ENCODE data around the gene MPC1L.
"Not testable (repeated sequence)": the region's sequence is repeated elsewhere in the genome, so short reads cannot be mapped to it uniquely, and the experiment has no call there.

MPC1L gene

DNA sequence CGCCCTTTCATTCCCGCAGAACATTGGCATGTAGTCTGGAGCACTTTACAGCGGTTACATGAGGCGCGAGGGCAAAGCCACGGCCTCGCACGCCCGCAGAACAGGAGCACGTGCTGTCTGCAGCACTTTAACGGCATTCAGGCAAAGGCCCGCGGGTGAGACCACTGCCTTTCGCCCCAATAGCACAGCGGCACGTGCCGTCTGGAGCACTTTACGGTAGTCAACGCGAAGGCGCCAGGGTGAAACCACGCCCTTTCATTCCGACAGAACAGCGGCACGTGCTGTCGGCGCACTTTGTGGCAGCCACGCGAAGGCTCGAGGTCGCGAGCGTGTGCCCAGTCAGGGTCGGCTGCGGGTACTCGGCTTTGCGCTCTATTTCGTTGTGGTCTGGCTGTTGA lies at the start of gene MPC1L:
Gene MPC1L (plus strand): TSS at position 290 of the 398 bp plus-strand sequence. CDS start 138 bp downstream, outside the sequence.
- DNase-seq (ENCODE audit: low spot score) = no peak

DNA sequence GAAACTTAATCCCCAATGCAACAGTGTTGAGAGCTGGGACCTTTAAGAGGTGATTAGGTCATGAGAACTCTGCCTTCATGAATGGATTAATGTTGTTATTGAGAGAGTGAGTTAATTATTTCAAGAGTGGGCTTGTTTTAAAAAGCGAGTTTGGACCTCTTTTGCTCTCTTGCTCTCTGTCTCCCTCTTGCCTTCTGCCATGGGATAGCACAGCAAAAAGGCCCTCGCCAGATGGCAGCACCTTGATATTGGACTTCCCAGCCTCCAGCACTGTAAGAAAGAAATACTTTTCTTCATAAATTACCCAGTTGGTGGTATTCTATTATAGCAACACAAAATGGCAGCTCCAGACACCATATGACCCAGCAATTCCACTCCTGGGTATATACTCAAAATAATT lies 49.5 kb upstream of the MPC1L start:
- no peak for DNase-seq (ENCODE audit: low spot score)

DNA sequence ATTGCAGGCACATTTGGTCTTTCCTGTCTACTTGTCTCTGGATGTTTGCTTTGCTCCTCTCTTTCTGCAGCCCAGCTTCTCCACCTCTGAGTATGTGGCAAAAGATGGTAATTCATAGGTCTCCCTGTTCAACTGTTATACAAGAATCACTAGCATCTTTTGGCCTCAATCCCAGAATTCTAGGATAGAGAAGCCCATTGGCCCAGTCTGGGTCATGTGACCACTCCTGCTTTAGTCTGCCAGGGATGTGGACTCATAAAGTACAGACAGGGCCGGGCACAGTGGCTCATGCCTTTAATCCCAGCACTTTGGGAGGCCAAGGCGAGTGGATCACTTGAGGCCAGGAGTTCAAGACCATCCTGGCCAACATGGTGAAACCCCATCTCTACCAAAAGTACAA lies 47.8 kb upstream of the MPC1L start:
- DNase-seq (ENCODE audit: low spot score) = not testable (repeated sequence)

DNA sequence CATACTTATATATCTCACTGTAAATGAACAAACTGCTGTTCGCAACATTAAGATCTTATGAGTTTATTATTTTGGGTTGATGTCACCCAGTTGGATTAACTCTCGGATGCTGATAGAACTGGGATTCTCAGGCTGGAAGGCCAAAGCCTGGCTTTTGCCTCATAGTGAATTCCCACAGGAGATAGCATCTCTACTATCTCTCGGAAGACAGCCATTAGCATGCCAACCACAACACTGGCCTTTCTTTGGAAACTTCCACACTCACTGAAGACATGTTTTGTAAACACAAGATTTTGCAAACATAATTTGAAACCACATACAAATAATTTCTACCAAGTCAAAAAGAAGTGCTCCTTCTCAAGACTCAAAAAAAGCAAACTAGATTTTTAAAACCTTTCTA lies 46.9 kb upstream of the MPC1L start:
- no peak for DNase-seq (ENCODE audit: low spot score)

DNA sequence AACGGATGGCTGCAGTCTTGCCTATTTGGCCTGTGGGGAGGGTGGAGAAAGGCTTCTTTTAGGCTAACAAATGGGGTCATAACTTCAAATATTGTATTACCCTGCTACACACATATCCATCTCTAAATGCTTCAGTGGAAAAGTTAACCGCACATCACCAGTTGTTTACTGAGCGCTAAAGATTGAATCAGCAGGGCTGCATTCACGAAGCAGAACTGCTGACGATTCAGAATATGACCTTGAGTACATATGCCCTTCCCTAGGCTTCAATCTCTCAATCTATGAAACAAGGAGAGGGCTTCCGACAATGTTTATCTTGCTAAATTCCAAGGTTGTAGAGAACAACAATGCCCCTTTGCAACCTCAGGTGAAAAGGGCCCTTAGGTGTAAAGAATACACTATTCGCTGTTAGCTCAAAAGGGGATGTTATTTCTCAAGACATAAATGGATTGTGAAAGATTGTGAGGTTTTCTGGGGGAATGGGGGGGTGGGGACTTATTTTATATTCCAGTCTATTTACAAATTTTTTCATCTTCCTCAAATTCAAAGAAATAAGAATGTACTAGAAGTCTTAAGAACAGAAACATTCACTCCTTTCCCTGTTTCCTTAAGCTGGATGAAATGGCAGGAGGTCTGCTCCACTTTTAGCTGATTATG lies 45.1 kb upstream of the MPC1L start:
- no peak for DNase-seq (ENCODE audit: low spot score)

DNA sequence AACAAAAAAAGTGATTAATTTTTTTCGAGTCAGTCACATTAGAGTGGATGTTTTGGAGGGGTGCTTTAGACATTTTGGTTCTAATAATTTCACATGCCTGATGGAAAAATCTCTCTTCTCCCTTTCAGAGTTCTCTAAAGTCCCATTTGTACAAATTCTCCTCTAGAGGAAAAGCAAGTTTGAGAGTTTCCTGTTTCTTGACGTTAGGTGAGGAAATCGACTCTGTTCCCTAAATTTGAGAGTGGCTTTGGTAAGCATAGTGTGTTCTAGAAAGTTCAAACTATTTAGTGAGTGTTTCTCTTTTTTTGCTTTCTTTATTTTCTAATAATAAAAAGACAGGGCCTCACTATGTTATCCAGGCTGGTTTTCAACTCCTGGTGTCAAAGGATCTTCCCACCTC lies 44.1 kb upstream of the MPC1L start:
- DNase-seq (ENCODE audit: low spot score) = no peak

DNA sequence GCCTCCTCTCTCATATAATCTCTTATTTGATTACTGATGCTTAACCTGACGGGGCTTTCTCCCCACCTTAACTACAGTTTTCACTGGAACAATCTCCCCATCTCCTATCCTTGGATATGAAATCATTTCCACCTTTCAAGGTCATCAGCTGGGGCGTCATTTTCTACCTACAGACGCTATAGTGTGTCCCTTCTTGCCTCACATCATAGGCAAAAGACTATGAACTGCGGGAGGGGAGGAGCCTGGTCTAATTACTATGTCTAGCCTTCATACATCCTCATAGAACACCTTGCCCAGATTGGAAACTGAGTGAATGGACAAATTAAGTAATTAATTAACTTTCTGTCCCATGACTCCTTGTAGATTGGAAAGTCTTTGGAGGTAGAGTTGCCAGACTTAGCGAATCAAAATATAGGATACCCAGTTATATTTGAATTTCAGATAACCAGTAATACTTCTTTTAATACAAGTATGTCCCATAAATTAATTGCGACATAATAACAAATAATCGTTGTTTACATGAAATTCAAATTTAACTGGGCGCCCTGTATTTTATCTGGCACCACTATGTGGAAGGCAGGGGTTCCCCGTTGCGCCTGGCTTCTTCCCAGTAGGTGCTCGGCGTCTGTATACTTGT lies 43.2 kb upstream of the MPC1L start:
- peak; percentile 2 for DNase-seq (ENCODE audit: low spot score)

DNA sequence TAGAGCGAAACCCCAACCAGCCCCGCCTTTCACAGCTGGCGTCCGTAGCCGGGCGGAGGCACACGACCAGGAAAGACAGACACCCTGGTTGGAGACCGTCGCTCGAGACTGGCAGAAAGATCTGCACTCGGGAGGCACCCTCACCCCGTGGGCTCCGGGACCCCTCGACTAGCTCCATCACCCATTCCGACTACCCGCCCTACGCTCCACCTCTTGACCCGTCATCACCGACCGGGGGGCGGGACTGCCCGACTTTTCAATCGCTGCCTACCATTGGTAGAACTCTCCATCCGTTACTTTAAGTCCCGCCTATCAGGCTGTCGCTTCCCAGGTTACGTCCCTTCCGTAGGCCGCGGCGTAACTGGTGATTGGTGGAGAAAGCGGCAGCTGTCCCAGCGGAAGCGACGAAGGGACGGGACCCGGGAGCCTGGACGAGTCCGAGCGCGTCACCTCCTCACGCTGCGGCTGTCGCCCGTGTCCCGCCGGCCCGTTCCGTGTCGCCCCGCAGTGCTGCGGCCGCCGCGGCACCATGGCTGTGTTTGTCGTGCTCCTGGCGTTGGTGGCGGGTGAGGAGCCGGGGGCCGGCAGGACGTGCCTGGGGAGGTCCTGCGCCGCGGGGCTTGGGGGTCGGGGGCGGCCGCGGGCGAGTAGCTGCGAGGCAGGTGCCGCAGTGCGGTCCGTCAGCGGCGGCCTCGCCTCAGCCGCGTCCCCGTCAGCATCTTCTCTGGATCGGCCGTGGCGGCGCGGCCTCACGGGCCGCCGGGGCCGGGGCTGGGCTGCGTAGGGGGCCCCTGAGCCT lies 42.5 kb upstream of the MPC1L start, which contains the start of gene ATP6AP2:
Gene ATP6AP2 (plus strand): TSS at position 434 of the 799 bp plus-strand sequence. CDS start 96 bp downstream, at position 530.
- DNase-seq (ENCODE audit: low spot score) = peak; percentile 79

DNA sequence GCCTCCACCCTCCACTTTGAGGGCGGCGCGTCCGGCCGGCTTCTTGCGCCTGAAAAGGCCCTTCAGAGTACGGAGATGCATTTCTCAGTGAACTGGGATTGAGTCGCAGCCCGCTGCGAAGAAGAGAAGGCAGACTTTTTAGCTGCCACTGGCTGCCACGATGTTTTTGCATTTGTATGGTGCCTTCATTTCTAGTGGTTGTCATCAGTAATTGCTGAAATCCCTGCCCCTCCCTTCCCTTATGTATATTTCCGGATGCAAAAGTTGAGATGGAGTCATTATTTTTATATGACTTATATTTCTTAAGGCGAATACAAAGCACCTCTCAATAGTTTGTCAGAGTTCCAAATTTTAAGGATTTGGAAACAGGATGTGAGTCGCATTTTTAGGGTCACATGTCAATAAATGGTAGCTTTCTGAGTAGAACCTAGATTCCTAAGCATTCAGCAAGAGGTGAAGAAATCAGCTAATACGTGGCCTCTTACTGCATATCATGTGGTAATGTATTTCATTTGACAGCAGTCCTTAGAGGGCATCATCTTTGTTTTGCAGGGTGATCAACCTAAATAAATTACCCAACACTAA lies 41.8 kb upstream of the MPC1L start:
- DNase-seq (ENCODE audit: low spot score) = peak; percentile 15

DNA sequence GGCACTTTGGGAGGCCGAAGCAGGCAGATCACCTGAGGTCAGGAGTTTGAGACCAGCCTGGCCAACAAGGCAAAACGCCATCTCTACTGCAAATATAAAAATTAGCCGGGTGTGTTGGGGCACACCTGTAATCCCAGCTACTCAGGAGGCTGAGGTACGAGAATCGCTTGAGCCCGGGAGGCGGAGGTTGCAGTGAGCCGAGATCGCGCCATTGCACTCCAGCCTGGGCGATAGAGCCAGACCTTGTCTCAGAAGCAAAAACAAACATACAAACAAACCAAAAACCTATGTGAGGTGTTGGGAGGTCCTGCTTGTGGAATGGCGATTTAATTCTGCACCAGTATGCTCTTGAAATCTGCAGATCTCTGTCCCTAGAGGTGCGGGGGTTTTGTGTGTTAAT lies 41.0 kb upstream of the MPC1L start:
- DNase-seq (ENCODE audit: low spot score) = not testable (repeated sequence)

DNA sequence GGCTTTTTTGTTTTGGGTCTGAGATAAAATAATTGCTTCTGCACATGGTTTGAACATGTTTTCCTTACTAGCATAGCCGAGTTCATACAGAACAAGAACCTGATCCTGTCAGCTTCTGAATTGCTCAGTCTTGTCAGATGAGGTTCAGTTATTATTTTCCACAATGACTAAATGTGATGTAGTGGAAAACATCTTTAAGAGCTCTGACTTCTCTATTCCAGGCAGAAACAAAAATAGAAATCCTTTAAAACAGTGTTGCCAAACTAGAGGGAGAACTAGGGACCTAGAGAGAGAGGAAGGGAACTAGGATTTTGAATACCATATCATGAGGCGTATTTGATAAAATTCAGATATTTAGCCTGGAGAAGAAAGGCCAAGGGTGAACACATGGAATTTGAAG lies 40.4 kb upstream of the MPC1L start:
- no peak for DNase-seq (ENCODE audit: low spot score)

DNA sequence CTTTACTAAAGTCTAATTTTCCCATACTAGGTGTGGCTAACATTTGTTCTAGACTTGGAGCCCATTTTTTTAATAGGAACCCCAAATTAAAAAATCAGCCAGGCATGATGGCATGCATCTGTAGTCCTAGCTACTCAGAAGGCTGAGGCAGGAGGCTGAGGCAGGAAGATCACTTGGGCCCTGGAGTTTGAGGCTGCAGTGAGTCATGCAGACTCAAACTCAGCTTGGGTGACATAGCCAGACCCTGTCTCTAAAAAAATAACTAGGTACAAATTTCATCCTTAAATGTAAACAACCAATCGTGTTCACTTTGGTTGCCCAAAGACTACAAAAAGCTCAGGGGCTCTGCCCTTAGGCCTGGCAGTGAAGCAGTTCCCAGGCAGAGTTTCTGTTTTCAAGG lies 35.6 kb upstream of the MPC1L start:
- not testable (repeated sequence) for DNase-seq (ENCODE audit: low spot score)

DNA sequence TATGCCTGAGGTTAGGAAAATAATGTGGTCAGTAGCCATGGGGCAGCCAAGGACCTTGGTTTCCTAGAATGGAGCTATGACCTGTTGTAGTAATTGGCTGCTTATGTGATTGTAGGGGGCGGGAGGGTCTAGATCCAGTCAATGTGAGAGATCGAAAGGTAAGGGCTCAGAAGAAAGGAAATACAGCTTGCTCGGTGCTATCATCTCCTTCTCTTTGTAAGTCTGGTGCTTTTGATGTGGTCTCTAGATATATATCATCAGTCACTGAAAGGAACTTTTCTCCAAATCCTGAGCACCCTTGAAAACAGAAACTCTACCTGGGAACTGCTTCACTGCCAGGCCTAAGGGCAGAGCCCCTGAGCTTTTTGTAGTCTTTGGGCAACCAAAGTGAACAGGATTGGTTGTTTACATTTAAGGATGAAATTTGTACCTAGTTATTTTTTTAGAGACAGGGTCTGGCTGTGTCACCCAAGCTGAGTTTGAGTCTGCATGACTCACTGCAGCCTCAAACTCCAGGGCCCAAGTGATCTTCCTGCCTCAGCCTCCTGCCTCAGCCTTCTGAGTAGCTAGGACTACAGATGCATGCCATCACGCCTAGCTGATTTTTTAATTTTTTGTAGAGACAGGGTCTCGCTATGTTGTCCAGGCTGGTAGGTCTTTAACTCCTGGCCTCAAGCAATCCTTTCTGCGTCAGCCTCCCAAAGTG lies 33.5 kb upstream of the MPC1L start:
- DNase-seq (ENCODE audit: low spot score) = not testable (repeated sequence)

DNA sequence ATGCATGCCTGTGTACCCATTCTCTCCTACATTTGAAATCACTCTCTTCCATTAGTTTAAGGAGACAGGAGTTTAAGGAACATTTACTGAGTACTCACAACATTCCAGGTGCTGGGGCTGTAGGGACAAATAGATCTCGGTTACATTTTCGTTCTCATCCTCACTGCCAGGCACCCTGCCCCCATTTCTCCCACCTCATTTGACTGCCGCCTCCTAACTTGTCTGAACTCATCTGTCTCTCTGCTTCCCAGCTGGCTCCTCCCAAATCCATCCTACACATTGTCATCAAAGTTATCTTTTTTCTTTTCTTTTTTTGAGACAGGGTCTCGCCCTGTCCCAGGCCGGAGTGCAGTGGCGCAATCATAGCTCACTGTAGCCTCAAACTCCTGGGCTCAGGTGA lies 19.8 kb upstream of the MPC1L start:
- DNase-seq (ENCODE audit: low spot score) = no peak

DNA sequence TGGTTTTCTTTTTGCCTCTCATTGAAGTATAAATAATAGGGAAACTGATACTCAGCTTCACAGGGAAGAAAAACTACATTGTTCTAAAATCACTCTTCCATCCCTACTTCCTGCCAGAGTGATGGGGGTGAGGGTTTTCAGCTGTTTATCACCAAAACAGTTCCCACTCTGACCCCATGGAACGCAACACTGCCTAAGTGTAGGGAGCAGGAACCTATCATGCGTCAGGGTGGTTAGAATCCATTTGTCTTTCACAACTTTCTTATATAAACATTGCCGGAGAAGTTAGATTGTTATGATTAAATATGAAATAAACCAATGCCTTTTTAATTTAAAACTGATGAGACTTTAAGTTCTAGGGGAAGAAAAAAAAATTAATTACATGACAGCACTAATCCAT lies 15.8 kb upstream of the MPC1L start:
- no peak for DNase-seq (ENCODE audit: low spot score)

DNA sequence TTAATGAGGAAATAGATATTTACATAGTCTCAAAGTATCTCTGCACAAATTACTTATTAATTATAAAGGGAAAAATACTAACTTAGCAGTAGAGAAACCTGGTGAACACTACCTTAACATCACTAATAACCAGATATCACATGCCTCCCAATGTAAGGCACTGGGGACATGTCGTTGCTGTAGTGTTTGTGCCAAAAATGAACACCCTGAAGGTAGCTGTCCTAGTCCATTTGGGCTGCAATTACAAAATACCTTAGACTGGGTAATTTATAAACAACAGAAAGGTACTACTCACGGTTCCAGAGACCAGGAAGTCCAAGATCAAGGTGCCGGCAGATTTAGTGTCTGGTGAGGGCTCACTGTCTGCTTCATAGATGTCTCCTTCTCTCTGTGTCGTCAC lies 10.7 kb upstream of the MPC1L start:
- no peak for DNase-seq (ENCODE audit: low spot score)

DNA sequence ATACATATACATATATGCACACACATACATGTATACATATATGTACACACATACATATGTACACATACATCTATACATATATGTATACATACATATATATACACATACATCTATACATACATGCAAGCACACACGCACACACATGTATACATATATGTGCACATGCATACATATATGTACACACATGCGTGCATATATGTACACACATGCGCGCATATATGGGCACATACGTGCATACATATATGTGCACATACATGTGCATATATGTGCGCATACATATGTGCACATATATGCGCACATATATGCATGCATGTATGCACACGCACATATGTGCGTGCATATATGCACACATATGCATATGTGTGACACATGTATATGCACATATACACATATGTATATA lies 7.3 kb upstream of the MPC1L start:
- no peak for DNase-seq (ENCODE audit: low spot score)

DNA sequence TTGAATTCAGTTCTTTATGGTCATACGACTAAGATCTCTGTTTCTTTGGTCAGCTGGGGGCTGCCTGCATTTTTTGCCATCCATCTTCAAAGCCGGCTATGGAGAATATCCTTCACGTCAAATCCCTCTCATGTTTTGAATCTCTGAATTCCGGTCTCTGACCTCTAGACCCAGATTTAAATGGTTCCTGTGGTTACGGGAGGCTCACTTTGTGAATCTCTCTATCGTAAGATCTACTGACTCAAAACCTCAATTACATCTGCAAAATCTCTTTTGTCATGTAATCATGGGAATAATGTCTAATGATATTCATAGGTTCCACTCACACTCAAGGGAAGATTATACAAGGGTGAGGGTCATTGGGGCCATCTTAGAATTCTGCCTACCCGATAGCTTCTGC lies 5.7 kb upstream of the MPC1L start:
- no peak for DNase-seq (ENCODE audit: low spot score)

DNA sequence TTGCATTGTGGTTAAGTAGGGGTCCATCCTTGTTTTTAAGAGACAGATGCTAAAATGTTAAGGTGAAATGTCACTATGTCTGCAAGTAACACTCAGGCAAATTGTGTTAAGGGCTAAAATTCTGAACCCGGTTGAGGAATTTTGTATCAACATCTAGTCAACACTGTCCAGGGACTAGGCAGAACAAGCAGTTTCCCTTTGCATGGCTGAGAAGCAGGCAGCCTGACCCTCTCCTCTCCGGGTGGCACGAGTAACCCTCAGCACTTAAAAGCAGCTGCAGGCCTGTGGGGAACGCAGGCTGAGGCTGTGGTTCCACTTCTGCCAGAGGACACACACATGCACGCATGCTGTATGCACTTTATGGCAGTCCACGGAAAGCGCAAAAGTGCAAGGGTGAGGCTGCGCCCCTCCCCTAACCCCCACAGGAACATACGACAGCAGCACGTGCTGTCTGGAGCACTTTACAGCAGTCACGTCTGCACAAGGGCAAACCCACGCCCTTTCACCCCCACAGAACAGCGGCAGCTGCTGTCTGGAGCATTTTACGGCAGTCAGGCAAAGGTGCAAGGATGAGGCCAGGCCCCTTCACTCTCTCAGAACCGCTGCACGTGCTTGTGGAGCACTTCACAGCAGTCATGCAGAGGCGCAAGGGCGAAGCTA lies 619 bp upstream of the MPC1L start:
- no peak for DNase-seq (ENCODE audit: low spot score)

DNA sequence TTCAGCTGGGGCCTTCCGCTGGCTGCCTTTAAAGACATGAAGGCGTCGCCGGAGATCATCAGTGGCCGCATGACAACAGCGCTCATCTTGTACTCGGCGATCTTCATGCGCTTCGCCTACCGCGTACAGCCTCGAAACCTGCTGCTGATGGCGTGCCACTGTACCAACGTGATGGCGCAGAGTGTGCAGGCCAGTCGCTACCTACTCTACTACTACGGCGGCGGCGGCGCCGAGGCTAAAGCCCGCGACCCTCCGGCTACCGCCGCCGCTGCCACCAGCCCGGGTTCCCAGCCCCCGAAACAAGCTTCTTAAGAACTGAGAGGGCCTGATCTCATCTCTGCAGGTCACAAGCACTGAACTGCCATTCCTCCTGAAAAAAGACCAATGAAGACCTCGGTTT lies 437 bp downstream of the MPC1L start:
- DNase-seq (ENCODE audit: low spot score) = no peak

DNA sequence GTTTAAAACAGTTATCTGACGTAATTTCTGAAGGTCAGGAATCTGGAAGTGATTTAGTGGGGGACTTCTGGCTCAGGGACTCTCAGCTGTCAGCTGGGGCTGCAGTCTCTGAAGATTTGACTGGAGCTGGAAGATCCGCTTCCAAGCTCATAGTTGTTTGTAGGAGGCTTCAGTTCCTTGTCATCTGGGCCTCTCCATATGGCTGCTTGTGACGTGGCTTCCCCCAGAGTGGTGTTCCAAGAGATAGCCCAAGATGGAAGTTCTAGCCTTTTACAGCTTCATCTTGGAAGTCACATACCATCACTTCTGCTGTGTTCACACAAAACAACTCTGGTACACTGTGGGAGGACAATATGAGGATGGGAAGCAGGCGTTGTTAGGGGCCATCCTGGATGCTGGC lies 2.1 kb downstream of the MPC1L start:
- DNase-seq (ENCODE audit: low spot score) = no peak

DNA sequence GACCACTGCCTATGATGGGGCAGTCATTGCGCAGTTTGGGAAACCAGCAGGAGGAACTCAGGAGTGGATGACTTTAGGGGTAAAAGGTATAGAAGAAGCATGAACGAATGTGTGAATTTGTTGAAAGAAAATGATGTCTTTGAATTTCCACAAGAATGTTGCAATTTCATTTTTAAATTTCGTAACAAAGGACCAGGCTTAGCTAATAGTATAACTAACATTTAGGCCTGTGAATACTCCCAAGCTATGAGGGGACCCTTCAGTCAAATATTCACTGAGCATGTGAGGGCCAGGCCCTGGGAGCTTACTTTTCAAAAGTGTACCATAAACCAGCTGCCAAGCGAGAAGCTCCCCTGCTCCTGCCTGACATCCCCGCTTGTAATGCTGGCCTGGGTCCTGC lies 5.3 kb downstream of the MPC1L start:
- DNase-seq (ENCODE audit: low spot score) = no peak
